Measurements from ENCODE around the gene DUSP2. TPM values are rescaled to one million over a fixed set of nuclear protein-coding genes. Genes with fewer than 3 reads are reported as not detected.

DUSP2 gene
- total and polyA plus RNA-seq, 9 of the 15 experiments (the other 6 are each of a cell fraction or from before 2014, with no cell fraction given), result 0.04 to 0.18 TPM; not detected in 7

DNA sequence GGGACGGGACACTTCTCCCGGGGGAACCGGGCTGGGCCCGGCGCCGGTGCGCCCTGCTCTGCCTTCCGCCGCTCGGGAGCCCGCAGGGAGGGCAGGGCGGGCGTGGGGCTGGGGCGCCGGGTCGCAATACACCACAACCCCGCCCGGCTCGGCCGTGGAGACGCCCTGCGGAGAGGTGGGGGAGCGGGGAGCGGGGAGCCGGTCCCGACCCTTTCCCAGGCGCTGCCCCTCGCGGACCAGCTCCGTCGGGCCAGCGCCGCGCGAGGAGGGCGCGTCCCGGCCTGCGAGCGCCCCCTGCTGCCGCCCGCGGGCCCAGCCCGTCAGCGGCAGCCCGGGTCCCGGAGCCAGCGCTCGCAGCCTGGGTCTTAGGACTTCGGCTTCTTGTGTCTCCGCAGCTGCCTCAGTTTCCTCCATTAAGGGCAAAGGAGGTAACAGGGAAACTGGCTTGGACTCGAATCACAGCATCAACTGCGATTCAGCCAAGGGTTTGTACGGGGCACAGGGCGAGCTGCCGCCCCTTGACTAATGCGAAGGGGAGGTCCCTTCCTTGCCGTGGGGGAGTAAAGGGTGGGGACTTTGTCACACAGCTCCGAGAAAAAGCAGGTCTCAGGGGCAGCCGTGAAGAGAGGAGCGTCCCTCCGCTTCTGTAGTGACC lies 28.2 kb downstream of the DUSP2 start (continued):
- no peak for TF ChIP-seq ZNF445 (CRISPR knock-in tag; IDR thresholded peaks at IDR 0.05; ENCODE audit: low read depth)
- 0 out of 4 replicates have a peak, but pooled peaks of 1 of the 2 experiments have one; percentile 24 for TF ChIP-seq RCOR1 (IDR thresholded peaks at IDR 0.05; ENCODE audit: borderline replicate concordance in 1 of 2, low read depth in 2 of 2, low read length in 2 of 2)
- TF ChIP-seq, protein P1, sequence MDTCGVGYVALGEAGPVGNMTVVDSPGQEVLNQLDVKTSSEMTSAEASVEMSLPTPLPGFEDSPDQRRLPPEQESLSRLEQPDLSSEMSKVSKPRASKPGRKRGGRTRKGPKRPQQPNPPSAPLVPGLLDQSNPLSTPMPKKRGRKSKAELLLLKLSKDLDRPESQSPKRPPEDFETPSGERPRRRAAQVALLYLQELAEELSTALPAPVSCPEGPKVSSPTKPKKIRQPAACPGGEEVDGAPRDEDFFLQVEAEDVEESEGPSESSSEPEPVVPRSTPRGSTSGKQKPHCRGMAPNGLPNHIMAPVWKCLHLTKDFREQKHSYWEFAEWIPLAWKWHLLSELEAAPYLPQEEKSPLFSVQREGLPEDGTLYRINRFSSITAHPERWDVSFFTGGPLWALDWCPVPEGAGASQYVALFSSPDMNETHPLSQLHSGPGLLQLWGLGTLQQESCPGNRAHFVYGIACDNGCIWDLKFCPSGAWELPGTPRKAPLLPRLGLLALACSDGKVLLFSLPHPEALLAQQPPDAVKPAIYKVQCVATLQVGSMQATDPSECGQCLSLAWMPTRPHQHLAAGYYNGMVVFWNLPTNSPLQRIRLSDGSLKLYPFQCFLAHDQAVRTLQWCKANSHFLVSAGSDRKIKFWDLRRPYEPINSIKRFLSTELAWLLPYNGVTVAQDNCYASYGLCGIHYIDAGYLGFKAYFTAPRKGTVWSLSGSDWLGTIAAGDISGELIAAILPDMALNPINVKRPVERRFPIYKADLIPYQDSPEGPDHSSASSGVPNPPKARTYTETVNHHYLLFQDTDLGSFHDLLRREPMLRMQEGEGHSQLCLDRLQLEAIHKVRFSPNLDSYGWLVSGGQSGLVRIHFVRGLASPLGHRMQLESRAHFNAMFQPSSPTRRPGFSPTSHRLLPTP (IDR thresholded peaks at IDR 0.05; ENCODE audit: borderline replicate concordance, extremely low read depth, insufficient read length), result no peak
- TF ChIP-seq L3MBTL2 (IDR thresholded peaks at IDR 0.05), result peak; percentile 58
- TF ChIP-seq SMC3 (conservative IDR thresholded peaks at IDR 0.05; ENCODE audit: insufficient read depth, low read depth, low read length), result peak; percentile 88
- no peak for TF ChIP-seq ZNF124 (CRISPR knock-in tag; IDR thresholded peaks at IDR 0.05)
- TF ChIP-seq ZNF707 (CRISPR knock-in tag; conservative IDR thresholded peaks at IDR 0.05), result no peak
- TF ChIP-seq FOXK2 (conservative IDR thresholded peaks at IDR 0.05 in 1 of 2, IDR thresholded peaks at IDR 0.05 in 1 of 2; ENCODE audit: low read depth in 2 of 2), result no peak
- TF ChIP-seq RFX1 (IDR thresholded peaks at IDR 0.05), result no peak
- no peak for TF ChIP-seq HMG20A (CRISPR knock-in tag; conservative IDR thresholded peaks at IDR 0.05)
- TF ChIP-seq HSF4 (CRISPR knock-in tag; IDR thresholded peaks at IDR 0.05; ENCODE audit: borderline replicate concordance), result no peak
- no peak for TF ChIP-seq ZBTB5 (IDR thresholded peaks at IDR 0.05)
- TF ChIP-seq HMGN3 (IDR thresholded peaks at IDR 0.05; ENCODE audit: borderline replicate concordance, extremely low read depth, insufficient read length, low read depth, low read length), result peak; percentile 20
- no peak for TF ChIP-seq HES1 (IDR thresholded peaks at IDR 0.05; ENCODE audit: low read depth)
- TF ChIP-seq PCBP2 (IDR thresholded peaks at IDR 0.05; ENCODE audit: low read depth, low read length, poor library complexity, severe bottlenecking), result no peak
- TF ChIP-seq SNAPC5 (CRISPR knock-in tag; IDR thresholded peaks at IDR 0.05), result no peak
- no peak for TF ChIP-seq HEY1 (CRISPR knock-in tag; IDR thresholded peaks at IDR 0.05; ENCODE audit: borderline replicate concordance)
- no peak for TF ChIP-seq RNF219 (CRISPR knock-in tag; IDR thresholded peaks at IDR 0.05)
- no peak for TF ChIP-seq BCL6 (CRISPR knock-in tag; IDR thresholded peaks at IDR 0.05)
- no peak for TF ChIP-seq ZNF830 (CRISPR knock-in tag; IDR thresholded peaks at IDR 0.05)
- no peak for TF ChIP-seq SOX6 (IDR thresholded peaks at IDR 0.05)

Measured in K562 (cell line).